HG02885 (cell line): ENCODE data around the gene CFP.

Experiments
- ATAC-seq: cut with Tn5 transposase; IDR thresholded peaks from one replicate; pipeline ENCODE4 v1.9.1; 2021; ENCODE audit warnings: mild to moderate bottlenecking; ENCODE audit not compliant: unreplicated experiment, poor library complexity

The CFP gene

GRCh38 chrX:47643926-47644325, 14.2 kb upstream of the CFP start:
- no peak for ATAC-seq

- ATAC-seq: no peak
These were observed 9.1 kb upstream of the CFP start for GRCh38 chrX:47638816-47639215.

GRCh38 chrX:47637546-47638195, 7.9 kb upstream of the CFP start:
- no peak for ATAC-seq

- ATAC-seq: no peak
These were observed 5.3 kb upstream of the CFP start for GRCh38 chrX:47634871-47635575.

GRCh38 chrX:47633689-47634590, 4.2 kb upstream of the CFP start:
- no peak for ATAC-seq

- ATAC-seq: no peak
These were observed 2.9 kb upstream of the CFP start for GRCh38 chrX:47632666-47633065.

GRCh38 chrX:47631676-47632075, 1.9 kb upstream of the CFP start:
- ATAC-seq: no peak

- ATAC-seq: no peak
These were observed 748 bp downstream of the CFP start for GRCh38 chrX:47628982-47629381.

GRCh38 chrX:47625365-47625764, 4.4 kb downstream of the CFP start:
- no peak for ATAC-seq

- ATAC-seq: no peak
These were observed 6.1 kb downstream of the CFP start for GRCh38 chrX:47623540-47624027.

- ATAC-seq: no peak
These were observed 7.9 kb downstream of the CFP start for GRCh38 chrX:47621851-47622250.

GRCh38 chrX:47620303-47620685, 9.4 kb downstream of the CFP start:
- no peak for ATAC-seq

GRCh38 chrX:47619486-47620302, 10.0 kb downstream of the CFP start, which contains the start of gene SYN1:
TSS of gene SYN1 (minus strand) at chrX:47619857. CDS start at chrX:47619728, 129 bp downstream.
- peak; percentile 81 for ATAC-seq

GRCh38 chrX:47618923-47619485, 10.7 kb downstream of the CFP start:
- ATAC-seq: no peak

GRCh38 chrX:47614618-47615017, 15.1 kb downstream of the CFP start:
- no peak for ATAC-seq

- ATAC-seq: no peak
These were observed 16.6 kb downstream of the CFP start for GRCh38 chrX:47613082-47613481.

- no peak for ATAC-seq
These were observed 17.3 kb downstream of the CFP start for GRCh38 chrX:47612418-47612817.

- no peak for ATAC-seq
These were observed 17.8 kb downstream of the CFP start for GRCh38 chrX:47611926-47612325.

- no peak for ATAC-seq
These were observed 18.2 kb downstream of the CFP start for GRCh38 chrX:47611489-47611888.

- no peak for ATAC-seq
These were observed 19.2 kb downstream of the CFP start for GRCh38 chrX:47610511-47610910.
